Fibroblast of skin of left biceps (primary cell): ENCODE measurements around the gene SLAMF9.
A peak's percentile ranks its signal among the peaks of the same experiment; 100 is the strongest.

Source experiments
- DNase-seq, 2 experiments: peaks; one replicate each; pipeline ENCODE4 v3.0.0-alpha.2; 2013; ENCODE audit warnings: low read depth in 2 of 2

The SLAMF9 gene

GRCh38 chr1:159974350-159974965 lies 20.4 kb upstream of the SLAMF9 start:
- no peak for DNase-seq

GRCh38 chr1:159973350-159973940 lies 19.4 kb upstream of the SLAMF9 start:
- DNase-seq, result no peak

GRCh38 chr1:159972443-159973205 lies 18.6 kb upstream of the SLAMF9 start:
- no peak for DNase-seq

GRCh38 chr1:159970932-159971342 lies 16.9 kb upstream of the SLAMF9 start:
- no peak for DNase-seq

- no peak for DNase-seq
These were observed 14.9 kb upstream of the SLAMF9 start for GRCh38 chr1:159968901-159969300.

GRCh38 chr1:159965263-159965662 lies 11.2 kb upstream of the SLAMF9 start:
- no peak for DNase-seq

- no peak for DNase-seq
These were observed 10.1 kb upstream of the SLAMF9 start for GRCh38 chr1:159964144-159964543.

- no peak for DNase-seq
These were observed 8.1 kb upstream of the SLAMF9 start for GRCh38 chr1:159962176-159962575.

GRCh38 chr1:159961636-159962035 lies 7.6 kb upstream of the SLAMF9 start:
- no peak for DNase-seq

GRCh38 chr1:159960721-159961381 lies 6.8 kb upstream of the SLAMF9 start:
- peak; percentile 72 to 78 for DNase-seq

- DNase-seq, result no peak
These were observed 5.4 kb upstream of the SLAMF9 start for GRCh38 chr1:159959451-159959850.

- DNase-seq, result no peak
These were observed 4.8 kb upstream of the SLAMF9 start for GRCh38 chr1:159958719-159959380.

- no peak for DNase-seq
These were observed 3.8 kb upstream of the SLAMF9 start for GRCh38 chr1:159957824-159958268.

GRCh38 chr1:159955456-159955855 lies 1.4 kb upstream of the SLAMF9 start:
- no peak for DNase-seq

- DNase-seq, result no peak
These were observed 1.1 kb downstream of the SLAMF9 start for GRCh38 chr1:159952932-159953331.

- DNase-seq, result no peak
These were observed 2.5 kb downstream of the SLAMF9 start for GRCh38 chr1:159951551-159951950.

GRCh38 chr1:159951016-159951415 lies 3.0 kb downstream of the SLAMF9 start:
- no peak for DNase-seq

- DNase-seq, result no peak
These were observed 4.1 kb downstream of the SLAMF9 start for GRCh38 chr1:159949981-159950381.

- no peak for DNase-seq
These were observed 4.9 kb downstream of the SLAMF9 start for GRCh38 chr1:159949123-159949522.

- no peak for DNase-seq
These were observed 6.1 kb downstream of the SLAMF9 start for GRCh38 chr1:159947942-159948341.

- no peak for DNase-seq
These were observed 7.5 kb downstream of the SLAMF9 start for GRCh38 chr1:159946242-159947187.
